Measurements from ENCODE around the gene PTPN12.
"Not testable (repeated sequence)": the region's sequence is repeated elsewhere in the genome, so short reads cannot be mapped to it uniquely, and the experiment has no call there.

The PTPN12 gene

DNA sequence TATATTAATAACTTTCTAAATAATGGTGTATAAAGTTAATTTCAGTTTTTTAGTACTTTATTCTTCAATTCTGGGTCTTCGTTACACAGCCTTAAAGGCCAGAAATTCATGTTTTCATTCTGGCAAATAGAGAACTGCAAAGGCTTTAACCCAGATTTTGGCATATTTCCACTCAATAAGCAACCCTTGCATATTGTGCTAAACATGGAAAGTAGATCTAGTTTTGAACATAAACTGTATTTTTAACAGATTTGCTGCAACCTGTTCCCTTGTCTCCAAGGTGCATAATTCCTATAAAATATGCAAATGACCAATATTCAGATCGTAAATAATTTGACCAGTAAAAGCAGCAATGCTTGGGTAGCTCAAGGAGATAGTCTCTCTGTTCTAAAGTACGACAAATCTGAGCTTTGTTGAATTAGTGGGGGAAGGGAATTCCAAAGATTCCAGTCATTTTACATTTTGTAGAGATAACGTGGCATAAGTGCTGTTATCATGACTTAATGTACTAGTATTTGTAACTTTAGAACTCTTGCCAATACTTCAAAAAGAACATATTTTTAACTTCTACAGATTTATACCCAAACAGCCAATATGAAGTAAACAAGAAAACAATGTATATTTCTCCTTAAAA is 112.7 kb downstream of the PTPN12 start:
- peak; percentile 65 for DNase-seq (ENCODE audit: low read depth)
- TF ChIP-seq, protein P1, sequence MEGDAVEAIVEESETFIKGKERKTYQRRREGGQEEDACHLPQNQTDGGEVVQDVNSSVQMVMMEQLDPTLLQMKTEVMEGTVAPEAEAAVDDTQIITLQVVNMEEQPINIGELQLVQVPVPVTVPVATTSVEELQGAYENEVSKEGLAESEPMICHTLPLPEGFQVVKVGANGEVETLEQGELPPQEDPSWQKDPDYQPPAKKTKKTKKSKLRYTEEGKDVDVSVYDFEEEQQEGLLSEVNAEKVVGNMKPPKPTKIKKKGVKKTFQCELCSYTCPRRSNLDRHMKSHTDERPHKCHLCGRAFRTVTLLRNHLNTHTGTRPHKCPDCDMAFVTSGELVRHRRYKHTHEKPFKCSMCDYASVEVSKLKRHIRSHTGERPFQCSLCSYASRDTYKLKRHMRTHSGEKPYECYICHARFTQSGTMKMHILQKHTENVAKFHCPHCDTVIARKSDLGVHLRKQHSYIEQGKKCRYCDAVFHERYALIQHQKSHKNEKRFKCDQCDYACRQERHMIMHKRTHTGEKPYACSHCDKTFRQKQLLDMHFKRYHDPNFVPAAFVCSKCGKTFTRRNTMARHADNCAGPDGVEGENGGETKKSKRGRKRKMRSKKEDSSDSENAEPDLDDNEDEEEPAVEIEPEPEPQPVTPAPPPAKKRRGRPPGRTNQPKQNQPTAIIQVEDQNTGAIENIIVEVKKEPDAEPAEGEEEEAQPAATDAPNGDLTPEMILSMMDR (IDR thresholded peaks at IDR 0.05; ENCODE audit: low read length, missing control alignments), result no peak
- no peak overlapping the region for H3K4me3 ChIP-seq (replicated peaks; ENCODE audit: low read depth, low read length)

DNA sequence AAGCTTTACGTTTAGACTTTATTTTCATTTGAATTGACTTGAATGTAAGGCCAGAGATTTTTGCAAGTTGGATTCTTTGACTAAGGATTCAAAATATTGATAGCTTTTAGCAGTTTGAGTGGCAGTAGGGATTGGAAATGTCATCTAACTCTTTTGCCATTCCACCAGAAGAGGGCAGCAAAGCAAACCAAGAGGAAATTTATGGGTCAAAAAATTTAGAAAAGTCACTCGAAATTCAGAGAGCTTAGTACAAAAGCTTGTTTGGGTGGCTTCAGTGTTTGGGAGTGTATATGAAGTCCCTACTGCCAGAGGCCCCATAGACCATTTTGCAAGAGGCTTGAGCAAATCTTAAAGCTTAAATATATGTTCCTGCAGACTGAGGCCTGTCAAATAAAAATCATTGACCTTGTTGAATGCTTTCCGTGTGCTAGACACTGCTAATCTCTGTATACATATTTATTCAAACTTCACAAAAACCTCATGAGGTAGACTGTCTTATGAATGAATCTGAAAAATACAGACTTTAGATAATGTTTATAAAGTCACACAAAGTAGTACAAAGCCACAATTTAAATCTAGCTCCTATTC is 114.6 kb downstream of the PTPN12 start:
- TF ChIP-seq, protein P1 (IDR thresholded peaks at IDR 0.05; ENCODE audit: low read length, missing control alignments), result peak; percentile 73
- peak; percentile 60 for DNase-seq (ENCODE audit: low read depth)
- H3K4me3 ChIP-seq (replicated peaks; ENCODE audit: low read depth, low read length), result no peak overlapping the region

DNA sequence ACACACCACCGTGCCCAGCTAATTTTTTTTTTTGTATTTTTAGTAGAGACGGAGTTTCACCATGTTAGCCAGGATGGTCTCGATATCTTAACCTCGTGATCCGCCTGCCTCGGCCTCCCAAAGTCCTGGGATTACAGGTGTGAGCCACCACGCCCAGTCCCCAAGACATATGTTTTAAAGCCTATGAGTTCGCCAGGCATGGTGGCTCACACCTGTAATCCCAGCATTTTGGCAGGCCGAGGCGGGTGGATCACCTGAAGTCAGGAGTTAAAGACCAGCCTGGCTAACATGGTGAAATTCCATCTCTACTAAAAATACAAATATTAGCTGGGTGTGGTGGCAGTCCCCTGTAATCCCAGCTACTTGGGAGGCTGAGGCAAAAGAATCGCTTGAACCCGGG is 115.7 kb downstream of the PTPN12 start:
- H3K4me3 ChIP-seq (replicated peaks; ENCODE audit: low read depth, low read length); DNase-seq (ENCODE audit: low read depth): not testable (repeated sequence)

DNA sequence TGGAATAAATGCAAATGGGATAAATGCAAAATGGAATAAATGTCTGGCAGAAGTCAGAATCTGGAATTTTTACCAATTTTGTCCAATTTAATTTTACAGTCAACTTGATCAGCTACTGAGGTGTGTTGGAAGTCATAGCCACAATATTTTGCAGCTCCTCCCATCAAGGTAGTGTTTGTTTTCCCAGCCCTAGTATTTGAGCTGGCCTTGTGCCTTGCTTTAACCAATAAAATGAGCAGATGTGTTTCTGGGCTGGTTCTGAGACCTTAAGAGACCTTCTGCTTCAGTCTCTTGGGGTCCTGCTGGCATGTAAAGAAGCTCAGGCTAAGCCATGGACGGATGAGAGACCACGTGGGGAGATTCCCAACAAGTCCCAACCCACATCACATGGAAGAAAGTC is 116.5 kb downstream of the PTPN12 start:
- H3K4me3 ChIP-seq (replicated peaks; ENCODE audit: low read depth, low read length), result no peak overlapping the region
- no peak for DNase-seq (ENCODE audit: low read depth)
- TF ChIP-seq, protein P1 (IDR thresholded peaks at IDR 0.05; ENCODE audit: low read length, missing control alignments), result no peak

DNA sequence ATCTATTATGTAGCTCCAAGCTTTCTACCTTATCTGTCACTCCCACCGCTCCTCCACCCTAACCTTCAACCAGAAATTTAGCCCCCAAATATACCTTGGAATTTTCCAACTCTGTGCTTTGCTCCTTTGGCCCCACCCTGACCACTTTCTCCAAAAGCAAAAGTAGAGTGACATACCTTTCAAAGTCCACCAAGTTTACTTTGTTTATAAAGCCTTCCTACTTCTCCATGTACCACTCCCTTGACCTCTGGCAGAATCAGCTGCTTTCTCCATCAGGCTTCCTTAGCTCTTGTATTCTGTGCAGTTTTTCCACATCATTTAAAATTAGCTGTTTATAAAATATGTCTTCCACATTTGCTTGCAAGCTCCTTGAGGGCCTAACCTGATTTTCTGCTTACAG is 118.3 kb downstream of the PTPN12 start:
- H3K4me3 ChIP-seq (replicated peaks; ENCODE audit: low read depth, low read length), result no peak overlapping the region
- TF ChIP-seq, protein P1 (IDR thresholded peaks at IDR 0.05; ENCODE audit: low read length, missing control alignments), result no peak
- DNase-seq (ENCODE audit: low read depth), result no peak

DNA sequence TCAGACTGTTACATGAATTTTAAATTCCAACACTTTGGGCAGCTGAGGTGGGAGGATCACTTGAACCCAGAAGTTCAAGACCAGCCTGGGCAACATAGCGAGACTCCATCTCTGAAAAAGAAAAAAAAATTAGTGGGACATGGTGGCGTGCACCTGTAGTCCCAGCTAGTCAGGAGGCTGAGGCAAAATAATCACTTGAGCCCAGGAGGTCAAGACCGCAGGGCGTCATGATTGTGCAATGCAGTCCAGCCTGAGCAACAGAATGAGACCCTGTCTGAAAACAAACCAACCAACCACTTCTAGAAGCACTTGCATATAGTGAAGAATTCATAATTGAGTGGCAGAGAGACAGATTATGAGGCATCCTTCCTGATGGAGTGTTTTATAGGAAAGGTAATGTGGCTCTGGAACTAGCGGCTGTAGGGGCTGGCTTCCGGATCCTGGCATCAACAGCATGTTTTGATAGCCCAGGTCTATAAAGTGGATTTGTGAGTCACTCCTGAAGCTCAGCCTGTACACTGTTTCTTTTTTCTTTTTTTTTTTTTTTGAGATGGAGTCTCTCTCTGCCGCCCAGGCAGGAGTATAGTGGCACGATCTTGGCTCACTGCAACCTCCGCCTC is 118.9 kb downstream of the PTPN12 start:
- TF ChIP-seq, protein P1 (IDR thresholded peaks at IDR 0.05; ENCODE audit: low read length, missing control alignments), result no peak
- DNase-seq (ENCODE audit: low read depth), result peak; percentile 15
- H3K4me3 ChIP-seq (replicated peaks; ENCODE audit: low read depth, low read length), result no peak overlapping the region

DNA sequence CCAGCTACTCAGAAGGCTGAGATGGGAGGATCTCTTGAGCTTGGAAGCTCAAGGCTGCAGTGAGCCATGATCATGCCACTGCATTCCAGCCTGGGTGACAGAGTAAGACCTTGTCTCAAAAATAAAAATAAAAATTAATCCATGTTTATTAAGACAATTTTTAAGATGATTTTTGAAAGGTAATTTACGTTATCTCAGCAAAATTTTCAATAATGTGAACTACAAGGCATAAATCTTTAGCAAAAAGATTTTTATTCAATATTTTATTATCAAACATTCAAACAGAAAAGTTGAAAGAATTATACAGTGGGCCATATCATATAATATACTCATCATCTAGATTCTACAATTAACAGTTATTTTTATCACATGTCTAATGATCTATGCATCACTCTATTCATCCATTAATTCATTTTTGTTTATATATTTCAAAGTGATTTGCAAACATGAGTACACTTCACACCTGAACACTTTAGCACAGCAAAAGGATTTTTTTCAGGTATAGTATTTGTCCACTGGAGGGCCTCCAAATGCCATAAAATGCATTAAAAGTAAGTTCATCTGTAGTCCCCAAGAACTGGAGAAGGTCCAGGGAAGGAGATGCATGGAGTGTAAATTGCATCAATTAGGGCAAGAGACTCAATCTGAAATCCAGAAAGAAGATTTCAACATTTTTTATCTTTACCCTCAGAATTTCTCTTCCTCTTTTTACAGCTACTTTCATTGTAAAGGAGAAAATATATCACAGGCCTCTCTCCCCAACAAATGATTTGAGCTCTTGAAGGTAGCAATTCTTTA is 120.5 kb downstream of the PTPN12 start:
- DNase-seq (ENCODE audit: low read depth), result peak; percentile 58
- TF ChIP-seq, protein P1 (IDR thresholded peaks at IDR 0.05; ENCODE audit: low read length, missing control alignments), result peak; percentile 47

More for the DNA sequence above, 120.5 kb downstream of the PTPN12 start:
- H3K4me3 ChIP-seq (replicated peaks; ENCODE audit: low read depth, low read length), result no peak overlapping the region
